Osteoblast (primary cell): ENCODE results near the gene OR9A2. TPM values are rescaled to one million over a fixed set of nuclear protein-coding genes. Genes with fewer than 3 reads are reported as not detected.

Experiments used
- DNase-seq: peaks from one replicate; pipeline ENCODE4 v3.0.0; 2011; ENCODE audit warnings: low spot score, mixed read lengths; ENCODE audit not compliant: insufficient read length; ENCODE audit errors: missing footprints
- H2AFZ ChIP-seq: 2 replicates; pipeline ENCODE4 v1.6.0; 2011; ENCODE audit warnings: mild to moderate bottlenecking, low read length
- H3K27ac ChIP-seq: 2 replicates; pipeline ENCODE4 v1.5.1; 2011; ENCODE audit warnings: mild to moderate bottlenecking, low read depth, low read length, moderate library complexity
- H3K27me3 ChIP-seq: 2 replicates; pipeline ENCODE4 v1.6.0; 2012; ENCODE audit warnings: mild to moderate bottlenecking, control low read depth, inconsistent platforms, low read length, moderate library complexity; ENCODE audit not compliant: insufficient read depth
- H3K36me3 ChIP-seq: 2 replicates; pipeline ENCODE4 v1.5.1; 2011; ENCODE audit warnings: mild to moderate bottlenecking, low read length, control low read depth, moderate library complexity; ENCODE audit not compliant: insufficient read depth
- H3K4me1 ChIP-seq: 2 replicates; pipeline ENCODE4 v1.5.1; 2011; ENCODE audit warnings: mild to moderate bottlenecking, low read length, control low read depth, moderate library complexity; ENCODE audit not compliant: insufficient read depth
- H3K4me2 ChIP-seq: 2 replicates; pipeline ENCODE4 v1.6.0; 2011; ENCODE audit warnings: mild to moderate bottlenecking, low read length; ENCODE audit not compliant: insufficient read depth
- H3K4me3 ChIP-seq: fragments of 200-600 bp; sonication (generic); 3 replicates; pipeline ENCODE4 v1.5.1; 2012; ENCODE audit warnings: mild to moderate bottlenecking, low read length, inconsistent platforms; ENCODE audit not compliant: insufficient read depth
- H3K79me2 ChIP-seq: 2 replicates; pipeline ENCODE4 v1.6.0; 2012; ENCODE audit warnings: mild to moderate bottlenecking, low read length, control low read depth, inconsistent platforms; ENCODE audit not compliant: insufficient read depth
- H3K9me3 ChIP-seq: 2 replicates; pipeline ENCODE4 v1.5.1; 2011; ENCODE audit warnings: low read depth, low read length, control low read depth
- H4K20me1 ChIP-seq: 2 replicates; pipeline ENCODE4 v1.6.0; 2012; ENCODE audit warnings: mild to moderate bottlenecking, low read length, control low read depth; ENCODE audit not compliant: insufficient read depth
- CTCF ChIP-seq: IDR thresholded peaks from 2 replicates; pipeline ENCODE4 v1.5.1; 2011; ENCODE audit warnings: mild to moderate bottlenecking, low read depth, low read length, moderate library complexity; ENCODE audit errors: extremely low read depth
- total RNA-seq: library from RNA; depleted of rRNA; stranded (reverse); fragments of >200 nt; gene quantifications from 2 replicates; pipeline ENCODE4 v1.2.3, GENCODE V29; 2012

Gene OR9A2
- total RNA-seq, 1 donor = not detected

GRCh38 chr7:143052041-143052440 is 25.1 kb upstream of the OR9A2 start, which contains the start of gene OR6V1:
Gene OR6V1 (plus strand): TSS chr7:143052341. CDS start chr7:143052341, 0 bp downstream.
- H4K20me1 ChIP-seq = no peaks in the 10 kb centered on the region
- H3K9me3 ChIP-seq = no peaks in the 10 kb centered on the region
- H3K27ac ChIP-seq = no peak within 1 kb of the TSS
- no peaks in the 10 kb centered on the region for H3K79me2 ChIP-seq
- H3K27me3 ChIP-seq = no peaks in the 10 kb centered on the region
- no peak within 1 kb of the TSS for H3K4me2 ChIP-seq
- TF ChIP-seq CTCF = no peak
- H3K36me3 ChIP-seq = no peaks in the 10 kb centered on the region
- DNase-seq = no peak
- H2AFZ ChIP-seq = no peak within 1 kb of the TSS
- no peak within 1 kb of the TSS for H3K4me3 ChIP-seq
- no peaks in the 10 kb centered on the region for H3K4me1 ChIP-seq

GRCh38 chr7:143050931-143051330 is 24.0 kb upstream of the OR9A2 start:
- no peak for TF ChIP-seq CTCF
- H2AFZ ChIP-seq = no peak overlapping the region
- DNase-seq = no peak

GRCh38 chr7:143049362-143049761 is 22.4 kb upstream of the OR9A2 start:
- Histone ChIP-seq H4K20me1 (no peaks in the 10 kb centered on the region), H3K27me3 (no peaks in the 10 kb centered on the region), H3K4me2 (no peak overlapping the region), H3K27ac (no peak overlapping the region), H3K36me3 (no peaks in the 10 kb centered on the region), H3K79me2 (no peaks in the 10 kb centered on the region), H3K9me3 (no peaks in the 10 kb centered on the region), H3K4me1 (no peaks in the 10 kb centered on the region), H2AFZ (no peak overlapping the region), H3K4me3 (no peak overlapping the region)
- no peak for DNase-seq
- TF ChIP-seq CTCF = no peak

More at GRCh38 chr7:143050931-143051330, 24.0 kb upstream of the OR9A2 start:
- H3K27ac ChIP-seq = no peak overlapping the region
- H3K4me2 ChIP-seq = no peak overlapping the region
- no peaks in the 10 kb centered on the region for H3K79me2 ChIP-seq
- H3K4me3 ChIP-seq = no peak overlapping the region
- no peaks in the 10 kb centered on the region for H3K9me3 ChIP-seq
- no peaks in the 10 kb centered on the region for H3K36me3 ChIP-seq
- H3K27me3 ChIP-seq = no peaks in the 10 kb centered on the region
- no peaks in the 10 kb centered on the region for H3K4me1 ChIP-seq
- H4K20me1 ChIP-seq = no peaks in the 10 kb centered on the region

GRCh38 chr7:143048827-143049226 is 21.9 kb upstream of the OR9A2 start:
- Histone ChIP-seq H4K20me1 (no peaks in the 10 kb centered on the region), H3K27me3 (no peaks in the 10 kb centered on the region), H3K9me3 (no peaks in the 10 kb centered on the region), H3K27ac (no peak overlapping the region), H3K4me2 (no peak overlapping the region), H3K79me2 (no peaks in the 10 kb centered on the region), H3K4me1 (no peaks in the 10 kb centered on the region), H3K36me3 (no peaks in the 10 kb centered on the region), H3K4me3 (no peak overlapping the region), H2AFZ (no peak overlapping the region)
- no peak for DNase-seq
- TF ChIP-seq CTCF = no peak
